HG03135 (cell line): ENCODE measurements around the gene MMP19.

Experiments used
- ATAC-seq: cut with Tn5 transposase; IDR thresholded peaks from one replicate; pipeline ENCODE4 v1.9.1; 2021; ENCODE audit warnings: mild to moderate bottlenecking, moderate library complexity; ENCODE audit not compliant: unreplicated experiment

MMP19 gene

DNA sequence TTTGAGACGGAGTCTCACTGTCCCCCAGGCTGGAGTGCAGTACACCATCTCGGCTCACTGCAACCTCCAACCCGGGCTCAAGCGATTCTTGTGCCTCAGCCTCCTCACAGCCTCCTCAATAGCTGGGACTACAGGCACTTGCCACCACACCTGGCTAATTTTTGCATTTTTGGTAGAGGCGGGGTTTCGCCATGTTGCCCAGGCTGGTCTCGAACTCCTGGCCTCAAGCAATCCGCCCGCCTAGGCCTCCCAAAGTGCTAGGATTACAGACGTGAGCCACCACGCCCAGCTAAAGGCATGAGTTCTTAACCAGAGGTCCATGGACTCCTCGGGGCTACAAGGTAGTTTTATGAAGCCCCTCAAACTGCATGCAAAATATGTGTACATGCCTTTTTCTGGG, 27.3 kb downstream of the MMP19 start:
- ATAC-seq: no peak

DNA sequence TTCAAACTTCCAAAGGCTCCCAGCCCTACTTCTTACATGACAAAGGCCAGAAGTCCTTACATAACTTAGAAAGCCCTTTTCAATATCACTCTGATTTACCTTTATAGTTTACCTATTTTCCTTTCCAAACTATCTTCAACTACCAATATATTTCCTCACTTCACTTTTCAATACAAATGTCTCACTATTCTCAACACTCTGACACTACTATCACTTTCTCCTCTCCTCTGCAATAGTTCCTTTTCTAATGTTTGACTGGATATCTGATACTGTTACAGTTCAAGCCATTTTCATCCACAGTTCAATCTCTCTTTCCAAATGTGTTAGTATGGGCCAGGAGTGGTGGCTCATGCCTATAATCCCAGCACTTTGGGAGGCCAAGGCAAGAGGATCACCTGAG, 28.5 kb downstream of the MMP19 start:
- ATAC-seq: no peak

DNA sequence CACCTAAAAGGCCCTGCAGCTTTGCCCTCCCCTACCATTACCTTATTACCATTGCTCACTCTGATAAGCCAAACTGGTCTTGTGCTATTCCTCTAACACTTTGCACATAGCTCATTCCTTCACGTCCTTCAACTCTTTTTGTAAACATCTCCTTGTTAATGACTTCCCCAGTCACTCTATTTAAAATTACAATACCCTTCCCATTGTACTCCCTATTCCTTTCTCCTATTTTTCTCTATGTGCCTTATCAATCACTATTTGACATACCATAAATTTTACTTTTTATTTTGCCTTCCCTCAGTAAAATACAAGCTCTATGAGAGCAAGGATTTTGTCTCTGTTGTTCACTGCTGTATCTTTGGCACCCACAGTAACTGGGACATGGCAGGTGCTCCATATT, 30.6 kb downstream of the MMP19 start:
- no peak for ATAC-seq

- no peak for ATAC-seq
Measured at GRCh38 chr12:55809274-55809673, 33.5 kb downstream of the MMP19 start.

DNA sequence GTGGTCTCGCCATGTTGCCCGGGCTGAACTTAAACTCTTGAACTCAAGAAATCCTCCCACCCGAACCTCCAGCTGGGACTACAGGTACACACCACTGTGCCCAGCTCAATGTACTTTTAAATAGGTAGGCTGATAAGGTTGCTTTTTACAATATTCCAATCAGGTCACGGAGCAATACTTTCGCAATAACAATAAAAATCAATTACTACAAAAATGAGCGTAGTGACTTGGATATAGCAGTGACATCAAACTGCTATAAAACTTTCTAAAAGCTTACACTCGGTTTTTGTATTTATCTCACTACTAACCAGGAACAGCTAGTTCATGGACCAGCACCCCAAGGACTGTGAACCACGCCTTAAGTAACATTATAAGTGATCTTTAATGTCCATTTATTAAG, 35.8 kb downstream of the MMP19 start:
- no peak for ATAC-seq

GRCh38 chr12:55797550-55797949, 45.2 kb downstream of the MMP19 start:
- no peak for ATAC-seq

GRCh38 chr12:55797068-55797467, 45.7 kb downstream of the MMP19 start:
- ATAC-seq: no peak

DNA sequence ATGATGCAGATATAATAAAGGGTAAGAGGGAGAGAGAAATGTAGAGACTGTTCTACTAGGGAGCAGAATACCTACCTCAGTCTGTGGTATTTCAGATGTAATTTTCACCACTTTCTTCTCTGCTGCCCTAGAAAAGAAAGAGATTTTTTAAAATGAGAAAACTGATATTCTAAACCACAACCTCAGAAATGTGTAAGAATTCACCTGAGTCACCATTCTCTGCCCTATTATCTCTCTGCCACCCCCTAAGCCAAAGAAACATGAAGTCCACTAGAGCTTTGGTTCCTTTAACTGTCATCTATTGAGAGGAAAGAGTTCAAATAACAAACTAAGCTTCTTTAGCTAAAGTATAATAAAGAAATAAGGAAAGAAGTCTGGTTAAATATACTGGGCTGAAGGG, 46.8 kb downstream of the MMP19 start:
- no peak for ATAC-seq

DNA sequence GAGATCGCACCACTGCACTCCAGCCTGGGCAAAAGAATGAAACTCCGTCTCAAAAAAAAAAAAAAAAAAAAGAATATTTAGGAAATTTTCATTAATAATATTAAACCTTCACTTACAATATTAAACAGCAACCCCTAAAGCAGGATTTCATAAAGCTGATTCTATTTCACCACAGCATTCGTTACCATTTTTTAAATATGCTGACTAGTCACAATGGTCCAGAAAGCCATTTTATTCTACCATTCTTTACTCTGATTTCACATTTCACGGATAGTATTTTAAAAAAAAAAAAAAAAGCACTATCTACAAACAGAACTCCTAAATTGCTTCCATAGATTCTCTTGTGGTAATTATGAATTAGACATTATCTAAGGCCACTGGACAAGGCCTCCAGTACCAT, 52.8 kb downstream of the MMP19 start:
- ATAC-seq: no peak

GRCh38 chr12:55789171-55789570, 53.6 kb downstream of the MMP19 start:
- no peak for ATAC-seq

- no peak for ATAC-seq
Measured at GRCh38 chr12:55788546-55788945, 54.2 kb downstream of the MMP19 start.
